Myocyte (in vitro differentiated cells): ENCODE data around the gene ZNF674. TPM values are rescaled to one million over a fixed set of nuclear protein-coding genes. Genes with fewer than 3 reads are reported as not detected.

Experiments used
- DNase-seq: peaks from one replicate; pipeline ENCODE4 v3.0.0-alpha.2; 2012; ENCODE audit warnings: low read depth
- polyA plus RNA-seq: library from polyadenylated mRNA; unstranded; fragments of >200 nt; gene quantifications from one replicate; pipeline ENCODE4 v1.2.1, GENCODE V29; 2012; ENCODE audit warnings: missing spikeins
- total RNA-seq: library from RNA; depleted of rRNA; stranded (reverse); fragments of >200 nt; gene quantifications from 2 replicates; pipeline ENCODE4 v1.2.3, GENCODE V29; 2014

The ZNF674 gene
- total RNA-seq, result 1.7 and 2.9 TPM in 2 replicates
- polyA plus RNA-seq, result 4.0 TPM

GRCh38 chrX:46545111-46546005 lies at the start of gene ZNF674:
TSS of gene ZNF674 (minus strand) at chrX:46545421. CDS start at chrX:46542087, 3,334 bp downstream.
- DNase-seq, result peak; percentile 92

GRCh38 chrX:46589977-46590723 lies 44.9 kb upstream of the ZNF674 start:
- peak; percentile 67 for DNase-seq

GRCh38 chrX:46588263-46588662 lies 43.0 kb upstream of the ZNF674 start:
- DNase-seq, result peak; percentile 51

GRCh38 chrX:46587753-46588171 lies 42.5 kb upstream of the ZNF674 start:
- DNase-seq, result no peak

GRCh38 chrX:46587158-46587557 lies 41.9 kb upstream of the ZNF674 start:
- no peak for DNase-seq

GRCh38 chrX:46584736-46585135 lies 39.5 kb upstream of the ZNF674 start:
- no peak for DNase-seq

GRCh38 chrX:46582966-46583365 lies 37.7 kb upstream of the ZNF674 start:
- peak; percentile 61 for DNase-seq

- DNase-seq, result no peak
Observed at GRCh38 chrX:46582325-46582724, 37.1 kb upstream of the ZNF674 start.

GRCh38 chrX:46580613-46581012 lies 35.4 kb upstream of the ZNF674 start:
- DNase-seq, result no peak

- no peak for DNase-seq
Observed at GRCh38 chrX:46579250-46579649, 34.0 kb upstream of the ZNF674 start.

- DNase-seq, result no peak
Observed at GRCh38 chrX:46577221-46578005, 32.2 kb upstream of the ZNF674 start.

- no peak for DNase-seq
Observed at GRCh38 chrX:46576458-46576857, 31.2 kb upstream of the ZNF674 start.

GRCh38 chrX:46575991-46576392 lies 30.8 kb upstream of the ZNF674 start:
- DNase-seq, result no peak

GRCh38 chrX:46575586-46575985 lies 30.4 kb upstream of the ZNF674 start:
- DNase-seq, result no peak

GRCh38 chrX:46574774-46575381 lies 29.7 kb upstream of the ZNF674 start:
- DNase-seq, result no peak

- no peak for DNase-seq
Observed at GRCh38 chrX:46573892-46574773, 28.9 kb upstream of the ZNF674 start.

- peak; percentile 69 for DNase-seq
Observed at GRCh38 chrX:46573331-46573891, 28.2 kb upstream of the ZNF674 start, which contains the start of gene CHST7. TSS of gene CHST7 (plus strand) at chrX:46573765. CDS start at chrX:46573932, 167 bp downstream.

GRCh38 chrX:46572340-46572936 lies 27.2 kb upstream of the ZNF674 start:
- DNase-seq, result no peak
